A549 (cell line): ENCODE data around the gene RNF32. TPM values are rescaled to one million over a fixed set of nuclear protein-coding genes. Genes with fewer than 3 reads are reported as not detected.

ENCODE experiments used
- BCL3 ChIP-seq: fragments of >200 bp; sonication (Bioruptor Twin); formaldehyde crosslinking; IDR thresholded peaks from 3 replicates; pipeline ENCODE4 v1.6.1; 2016
- BHLHE40 ChIP-seq: IDR thresholded peaks from 2 replicates; pipeline ENCODE4 v1.6.1; 2012; ENCODE audit warnings: low read depth, low read length, inconsistent platforms
- CHD2 ChIP-seq: fragments of 150-350 bp; IDR thresholded peaks from 2 replicates; pipeline ENCODE4 v1.6.1; 2014; ENCODE audit warnings: low read length; ENCODE audit not compliant: partially characterized antibody
- E2F6 ChIP-seq: IDR thresholded peaks from 2 replicates; pipeline ENCODE4 v1.6.1; 2012; ENCODE audit warnings: low read depth, borderline replicate concordance
- EHMT2 ChIP-seq: fragments of 200-600 bp; sonication (generic); IDR thresholded peaks from 2 replicates; pipeline ENCODE4 v1.6.1; 2016; ENCODE audit warnings: antibody characterized with exemption, low read depth, mild to moderate bottlenecking, moderate library complexity
- ELK1 ChIP-seq: fragments of 150-350 bp; IDR thresholded peaks from 2 replicates; pipeline ENCODE4 v1.6.1; 2014; ENCODE audit warnings: low read depth, mild to moderate bottlenecking, low read length
- FOSB ChIP-seq: fragments of 250-450 bp; sonication (Bioruptor Pico); IDR thresholded peaks from 2 replicates; pipeline ENCODE4 v1.5.0; 2020; ENCODE audit warnings: mild to moderate bottlenecking, moderate library complexity
- FOSL2 ChIP-seq, 2 experiments: fragments of 450-650 bp in 1 of 2; fragments of >200 bp in 1 of 2; sonication (Bioruptor Twin) in 1 of 2; formaldehyde crosslinking; IDR thresholded peaks; 2 replicates each; pipeline versions ENCODE4 v1.5.0 to v1.6.1; 2016 to 2020; ENCODE audit warnings: mild to moderate bottlenecking in 1 of 2, moderate library complexity in 1 of 2
- FOXS1 ChIP-seq: fragments of 250-450 bp; sonication (Bioruptor Pico); IDR thresholded peaks from 2 replicates; pipeline ENCODE4 v1.5.0; 2020; ENCODE audit warnings: mild to moderate bottlenecking, moderate library complexity
- HES2 ChIP-seq: fragments of >200 bp; sonication (Bioruptor Twin); formaldehyde crosslinking; IDR thresholded peaks from 2 replicates; pipeline ENCODE4 v1.6.1; 2016
- HOXA7 ChIP-seq: fragments of 250-450 bp; sonication (Bioruptor Pico); IDR thresholded peaks from 2 replicates; pipeline ENCODE4 v1.5.0; 2020; ENCODE audit warnings: mild to moderate bottlenecking, moderate library complexity
- HOXB13 ChIP-seq: fragments of 250-450 bp; sonication (Bioruptor Pico); IDR thresholded peaks from 2 replicates; pipeline ENCODE4 v1.5.0; 2020; ENCODE audit warnings: low read depth, mild to moderate bottlenecking, moderate library complexity
- HOXB5 ChIP-seq: fragments of 250-450 bp; sonication (Bioruptor Pico); IDR thresholded peaks from 2 replicates; pipeline ENCODE4 v1.5.0; 2020; ENCODE audit warnings: mild to moderate bottlenecking, moderate library complexity
- JUN ChIP-seq, 2 experiments: fragments of >200 bp; sonication (Bioruptor Twin); formaldehyde crosslinking; IDR thresholded peaks; 2 replicates in 1 of 2; 3 replicates in 1 of 2; pipeline ENCODE4 v1.6.1; 2016 to 2017
- MAZ ChIP-seq: fragments of 150-350 bp; IDR thresholded peaks from 2 replicates; pipeline ENCODE4 v1.6.1; 2014; ENCODE audit warnings: antibody characterized with exemption, low read depth, low read length, borderline replicate concordance
- PHF8 ChIP-seq: fragments of 200-600 bp; sonication (generic); IDR thresholded peaks from 2 replicates; pipeline ENCODE4 v1.6.1; 2016; ENCODE audit warnings: low read depth, mild to moderate bottlenecking, antibody characterized with exemption, moderate library complexity, borderline replicate concordance
- REST ChIP-seq: fragments of 200-600 bp; sonication (generic); IDR thresholded peaks from 2 replicates; pipeline ENCODE4 v1.6.1; 2016; ENCODE audit warnings: antibody characterized with exemption, mild to moderate bottlenecking, moderate library complexity
- RNF2 ChIP-seq: fragments of 200-600 bp; sonication (generic); IDR thresholded peaks from 2 replicates; pipeline ENCODE4 v1.6.1; 2016; ENCODE audit warnings: low read depth, mild to moderate bottlenecking, antibody characterized with exemption, moderate library complexity, borderline replicate concordance
- ZC3H11A ChIP-seq: fragments of 450-650 bp; IDR thresholded peaks from 2 replicates; pipeline ENCODE4 v1.6.1; 2014; ENCODE audit warnings: antibody characterized with exemption, mild to moderate bottlenecking
- ZNF302 ChIP-seq: fragments of 250-450 bp; sonication (Bioruptor Pico); IDR thresholded peaks from 2 replicates; pipeline ENCODE4 v1.9.0; 2021; ENCODE audit warnings: inconsistent platforms, mild to moderate bottlenecking, moderate library complexity
- polyA plus RNA-seq, 4 experiments: library from polyadenylated mRNA; depleted of rRNA in 3 of 4; stranded (reverse); fragments of >200 nt; fragmentation: RNase III in 1 of 4; extraction: RNeasy Plus Mini Kit Qiagen cat#74134 plus additional on column Dnase treatment in 1 of 4; gene quantifications; 2 replicates in 3 of 4; 3 replicates in 1 of 4; pipeline ENCODE4 v1.2.3, GENCODE V29; 2011 to 2017

Gene RNF32
- polyA plus RNA-seq, 2 of the 4 experiments (the other 2 are of a cell fraction): 1.8 to 2.8 TPM

- TF ChIP-seq BHLHE40: no peak
- peak; percentile 99 for TF ChIP-seq E2F6
- TF ChIP-seq CHD2: no peak
- TF ChIP-seq FOSB (CRISPR knock-in tag): no peak
- no peak for TF ChIP-seq MAZ
- peak in 1 of 2 experiments; percentile 88; a peak in 3 of 5 replicates for TF ChIP-seq JUN (IDR thresholded peaks at IDR 0.05)
- no peak for TF ChIP-seq ZNF302 (CRISPR knock-in tag)
- TF ChIP-seq HES2: no peak
- TF ChIP-seq HOXB13: peak; percentile 76
- TF ChIP-seq BCL3: peak; percentile 50; the same call in 2 of the 3 replicates
- TF ChIP-seq FOSL2 (IDR thresholded peaks at IDR 0.05): no peak
- TF ChIP-seq FOSL2 (CRISPR knock-in tag; IDR thresholded peaks at IDR 0.05): peak; percentile 24; the same call in 1 of the 2 replicates
- no peak for TF ChIP-seq EHMT2
- TF ChIP-seq HOXB5 (CRISPR knock-in tag): peak; percentile 89
- no peak for TF ChIP-seq REST
- TF ChIP-seq ZC3H11A: no peak
- no peak for TF ChIP-seq HOXA7 (CRISPR knock-in tag)
- 0 out of 2 replicates have a peak, but pooled peaks have one; percentile 30 for TF ChIP-seq FOXS1
- peak; percentile 91; the same call in 1 of the 2 replicates for TF ChIP-seq RNF2
- peak; percentile 79 for TF ChIP-seq PHF8
- TF ChIP-seq ELK1: no peak
These were observed at the start of gene RNF32 (continued) for GRCh38 chr7:156640257-156640948.
